HG03135 (cell line): ENCODE data around the gene PILRA.
"Not testable (repeated sequence)": the region's sequence is repeated elsewhere in the genome, so short reads cannot be mapped to it uniquely, and the experiment has no call there.

Source experiments
- ATAC-seq: cut with Tn5 transposase; IDR thresholded peaks from one replicate; pipeline ENCODE4 v1.9.1; 2021; ENCODE audit warnings: mild to moderate bottlenecking, moderate library complexity; ENCODE audit not compliant: unreplicated experiment

PILRA gene

GRCh38 chr7:100376066-100376465 lies 2.8 kb downstream of the PILRA start:
- no peak for ATAC-seq

DNA sequence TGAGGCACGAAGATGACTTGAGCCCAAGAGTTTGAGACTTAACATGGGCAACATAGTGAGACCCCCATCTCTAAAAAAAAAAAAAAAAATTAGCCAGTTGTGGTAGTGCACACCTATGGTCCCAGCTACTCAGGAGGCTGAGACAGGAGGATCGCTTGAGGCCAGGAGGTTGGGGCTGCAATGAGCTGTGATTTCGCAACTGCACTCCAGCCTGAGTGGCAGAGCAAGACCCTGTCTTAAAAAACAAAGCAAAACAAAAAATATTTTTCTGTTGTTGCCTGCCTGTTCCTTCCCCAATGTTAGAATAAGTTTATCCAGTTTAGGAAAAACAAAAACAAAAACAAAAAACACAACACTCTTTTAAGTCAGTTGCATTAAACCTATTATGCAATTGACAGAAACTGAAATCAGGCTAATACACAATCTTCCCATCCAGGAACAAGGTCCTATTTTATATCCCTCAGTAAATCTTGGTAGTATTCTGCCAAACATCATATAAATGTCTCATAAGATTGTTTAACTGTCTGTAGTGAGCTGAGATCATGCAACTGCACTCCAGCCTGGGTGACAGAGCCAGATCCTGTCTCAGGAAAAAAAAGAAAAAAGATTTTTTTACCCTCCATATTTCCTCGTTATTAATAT lies 4.9 kb downstream of the PILRA start:
- no peak for ATAC-seq

- ATAC-seq = no peak
Observed at GRCh38 chr7:100380196-100380595, 6.9 kb downstream of the PILRA start.

- ATAC-seq = not testable (repeated sequence)
Observed at GRCh38 chr7:100381531-100382233, 8.4 kb downstream of the PILRA start.

GRCh38 chr7:100382234-100382853 lies 9.1 kb downstream of the PILRA start:
- not testable (repeated sequence) for ATAC-seq

GRCh38 chr7:100384628-100385294 lies 11.5 kb downstream of the PILRA start:
- no peak for ATAC-seq

DNA sequence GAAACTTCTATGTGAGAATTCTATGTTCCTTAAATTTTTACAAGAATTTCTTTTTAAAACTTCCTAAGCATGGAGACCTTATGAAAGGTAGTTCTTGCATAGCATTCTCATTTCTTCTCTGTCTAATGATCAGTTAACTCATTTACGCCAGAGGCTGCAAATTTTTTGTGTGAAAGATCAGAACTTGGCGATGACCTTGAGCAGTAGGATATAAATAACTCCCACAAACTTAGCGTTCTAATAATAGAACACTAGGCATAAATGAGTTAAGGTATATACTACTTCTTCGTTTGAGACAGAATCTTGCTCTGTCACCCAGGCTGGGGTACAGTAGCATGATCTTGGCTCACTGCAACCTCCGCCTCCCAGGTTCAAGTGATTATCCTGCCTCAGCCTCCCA lies 13.7 kb downstream of the PILRA start:
- ATAC-seq = no peak

DNA sequence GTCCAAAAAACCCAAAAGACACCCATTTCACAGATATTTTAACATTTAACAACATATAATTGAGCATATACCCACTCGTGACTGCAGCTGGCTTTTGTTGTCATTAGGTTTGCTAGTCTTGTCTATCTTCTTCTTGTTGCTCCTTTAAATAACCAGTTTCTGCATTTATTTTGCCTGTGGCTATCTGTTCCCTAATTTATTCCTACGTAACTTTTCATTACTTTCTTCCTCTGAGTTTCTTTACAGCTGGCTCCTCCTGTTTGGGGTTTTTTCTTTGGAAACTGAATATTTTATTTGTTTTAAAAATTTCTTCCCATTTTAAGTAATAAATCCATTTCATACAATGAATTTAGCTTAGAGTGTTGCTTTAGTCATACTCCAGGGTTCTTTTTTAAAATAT lies 14.4 kb downstream of the PILRA start:
- no peak for ATAC-seq

- ATAC-seq = no peak
Observed at GRCh38 chr7:100389437-100390088, 16.3 kb downstream of the PILRA start.

GRCh38 chr7:100390286-100391009 lies 17.2 kb downstream of the PILRA start:
- no peak for ATAC-seq

DNA sequence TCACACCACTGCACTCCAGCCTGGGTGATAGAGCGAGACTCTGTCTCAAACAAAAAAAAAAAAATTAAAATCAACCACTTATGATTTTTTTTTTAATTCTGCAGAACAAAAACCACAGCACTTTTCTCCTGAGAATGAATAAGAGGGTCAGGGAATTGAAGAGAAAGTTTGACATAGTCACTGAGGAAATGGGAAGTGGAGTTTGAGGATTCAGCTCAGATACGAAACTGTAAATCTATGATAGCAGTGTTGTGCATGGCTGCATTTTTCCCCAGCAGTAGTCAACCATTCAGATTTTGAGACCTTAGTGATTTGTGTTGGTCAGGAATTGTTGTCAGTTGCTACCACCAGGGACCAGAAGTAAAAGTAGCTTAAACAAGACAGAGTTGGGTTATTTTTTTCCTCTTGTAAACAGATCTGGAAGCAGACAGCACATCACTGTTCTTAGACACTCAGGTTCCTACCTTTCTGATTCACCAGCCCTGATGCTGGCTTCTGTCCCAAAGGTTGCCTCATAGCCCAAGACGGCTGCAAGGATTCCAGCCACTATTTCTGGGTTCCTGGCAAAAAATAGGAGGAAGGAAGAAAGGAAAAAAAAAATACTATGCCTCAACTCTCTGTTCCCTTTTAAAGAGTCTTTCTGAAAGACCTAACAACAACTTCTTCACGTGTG lies 20.1 kb downstream of the PILRA start:
- ATAC-seq = no peak

- ATAC-seq = no peak
Observed at GRCh38 chr7:100394077-100394476, 20.8 kb downstream of the PILRA start.

- peak; percentile 79 for ATAC-seq
Observed at GRCh38 chr7:100396421-100396982, 23.2 kb downstream of the PILRA start.

DNA sequence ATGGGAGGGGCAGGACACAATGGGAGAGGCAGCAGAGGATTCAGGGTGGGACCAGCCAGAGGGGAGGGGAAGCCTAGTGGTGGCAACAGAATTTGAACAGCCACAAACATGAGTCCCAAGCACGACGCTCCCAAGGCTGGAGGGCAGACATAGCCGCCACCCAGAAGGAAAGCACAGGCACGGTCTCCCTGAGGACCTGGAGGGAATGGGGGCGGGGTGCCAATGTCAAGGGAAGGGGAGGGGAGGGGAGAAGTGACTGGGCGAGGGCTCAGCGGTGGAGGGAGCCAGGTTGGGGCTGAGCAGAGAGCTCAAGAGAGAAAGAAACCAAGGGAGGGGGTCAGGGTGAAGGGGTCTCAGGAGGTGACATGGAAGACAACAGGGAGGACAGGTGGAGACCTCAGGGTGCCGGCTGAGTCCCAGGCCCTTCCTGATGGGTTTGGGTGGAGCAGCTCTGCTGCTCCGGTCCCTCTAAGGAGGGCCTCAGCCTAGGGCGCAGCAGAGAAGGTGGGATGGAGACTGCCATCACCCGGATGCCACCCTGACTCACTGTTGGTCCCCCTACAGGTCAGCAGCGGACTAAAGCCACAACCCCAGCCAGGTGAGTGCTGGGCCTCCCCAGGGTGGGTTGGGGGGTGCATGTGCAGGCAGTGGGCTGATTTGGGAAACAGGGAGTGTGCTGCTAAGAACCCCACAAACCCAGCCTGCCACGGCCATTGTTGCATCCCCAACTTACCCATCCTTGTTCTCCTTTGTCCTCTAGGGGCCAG lies 24.2 kb downstream of the PILRA start:
- no peak for ATAC-seq

DNA sequence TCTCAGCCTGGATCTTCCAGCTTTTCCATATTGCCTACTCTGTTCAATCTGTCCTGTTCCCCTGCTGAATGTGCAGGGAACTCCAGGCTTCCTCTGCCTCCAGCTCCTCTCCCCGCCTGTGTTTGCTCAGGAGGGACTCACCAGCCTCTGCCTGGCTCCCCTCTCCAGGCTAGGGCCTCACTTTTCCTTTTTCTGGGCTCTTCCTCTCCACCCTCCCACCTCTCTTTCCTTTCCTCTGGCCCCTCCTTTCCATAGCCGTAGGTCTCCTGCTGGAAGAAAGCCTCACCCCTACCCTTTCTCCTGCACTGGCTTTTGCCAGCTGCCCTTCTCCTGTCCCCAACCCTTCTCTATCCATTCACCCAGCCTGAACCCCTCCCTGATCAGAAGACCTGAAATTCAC lies 25.0 kb downstream of the PILRA start:
- ATAC-seq = no peak

- no peak for ATAC-seq
Observed at GRCh38 chr7:100400041-100400440, 26.8 kb downstream of the PILRA start.

GRCh38 chr7:100400656-100401055 lies 27.4 kb downstream of the PILRA start:
- ATAC-seq = no peak

DNA sequence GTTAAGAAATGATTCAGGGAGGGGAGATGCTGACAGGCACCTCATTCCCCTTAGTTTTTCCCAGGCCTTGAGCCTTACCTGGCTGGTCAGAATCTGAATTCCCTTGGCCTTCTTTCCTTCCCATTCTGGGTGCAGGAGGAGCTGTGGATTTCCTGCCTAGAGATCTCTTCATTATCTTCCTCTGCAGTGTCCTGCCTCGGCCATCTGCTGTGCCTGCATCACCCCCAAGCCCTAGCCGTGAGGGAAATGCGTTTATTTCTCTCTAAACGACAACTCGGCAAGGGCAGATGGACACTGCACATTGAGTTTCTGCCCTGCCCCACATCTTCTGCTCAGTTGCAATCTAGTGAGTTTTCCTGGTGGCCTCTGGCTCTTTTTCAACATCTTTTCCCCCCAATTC lies 28.5 kb downstream of the PILRA start:
- no peak for ATAC-seq

DNA sequence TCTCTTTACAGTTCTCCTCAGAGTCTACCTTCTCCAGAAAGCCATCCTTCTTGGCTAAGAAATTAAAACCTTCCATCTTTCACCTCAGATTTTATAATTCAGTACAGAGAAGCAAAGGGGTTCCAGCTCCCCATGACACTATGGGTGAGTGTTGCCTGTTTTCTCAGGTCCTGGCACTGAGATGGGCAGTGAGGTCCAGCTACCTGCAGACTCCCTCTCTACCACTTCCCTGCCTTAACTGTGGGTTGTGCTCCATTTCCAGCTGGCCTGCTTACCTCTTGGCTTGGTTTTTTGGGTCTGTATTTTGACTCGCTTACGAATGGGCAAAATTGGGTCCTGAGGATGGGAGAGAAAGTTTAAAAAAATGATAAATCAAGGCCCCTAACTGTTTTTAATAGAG lies 29.0 kb downstream of the PILRA start:
- ATAC-seq = no peak
